Measurements from ENCODE around the gene TP53I11. TPM values are rescaled to one million over a fixed set of nuclear protein-coding genes. Genes with fewer than 3 reads are reported as not detected.

The TP53I11 gene
- total RNA-seq, 2 donors from 2014 or later, result 21.8 to 91.0 TPM

GRCh38 chr11:44967930-44968496 lies 17.3 kb upstream of the TP53I11 start:
- ATAC-seq (no peak), DNase-seq (no peak)
- 82 to 85% methylated on average over 3 of the region's 3 CpGs for WGBS, 2 donors
- no peak overlapping the region for H3K4me3 ChIP-seq
- H3K9me3 ChIP-seq, result no peaks in the 10 kb centered on the region
- intact Hi-C loops (cut with DNase I), result no loop called here
- H3K4me1 ChIP-seq, result no peaks in the 10 kb centered on the region
- TF ChIP-seq POLR2A (IDR thresholded peaks at IDR 0.05) (no peak), CTCF (IDR thresholded peaks at IDR 0.05) (no peak)
- H3K27ac ChIP-seq, result no peak overlapping the region
- no peaks in the 10 kb centered on the region for H3K27me3 ChIP-seq
- H3K36me3 ChIP-seq (replicated peaks in 1 of 2; ENCODE audit: insufficient read depth in 1 of 2, low read depth in 2 of 2), result no peaks in the 10 kb centered on the region

- no peak for TF ChIP-seq POLR2A (IDR thresholded peaks at IDR 0.05)
- no peak for TF ChIP-seq CTCF (IDR thresholded peaks at IDR 0.05)
- H3K9me3 ChIP-seq, result no peaks in the 10 kb centered on the region
- no peaks in the 10 kb centered on the region for H3K27me3 ChIP-seq
- no peaks in the 10 kb centered on the region for H3K4me1 ChIP-seq
- intact Hi-C loops (cut with DNase I), result no loop called here
- ATAC-seq (no peak), DNase-seq (no peak)
- no peak overlapping the region for H3K27ac ChIP-seq
- H3K4me3 ChIP-seq, result no peak overlapping the region
- H3K36me3 ChIP-seq (replicated peaks in 1 of 2; ENCODE audit: insufficient read depth in 1 of 2, low read depth in 2 of 2), result no peaks in the 10 kb centered on the region
- WGBS, 2 donors, result 84% methylated on average over 6 of the region's 6 CpGs
Observed at GRCh38 chr11:44966694-44967093, 16.0 kb upstream of the TP53I11 start.

- Histone ChIP-seq H3K36me3 (replicated peaks in 1 of 2; ENCODE audit: insufficient read depth in 1 of 2, low read depth in 2 of 2) (no peaks in the 10 kb centered on the region), H3K27ac (no peak overlapping the region), H3K9me3 (no peaks in the 10 kb centered on the region), H3K4me3 (no peak overlapping the region), H3K4me1 (no peaks in the 10 kb centered on the region), H3K27me3 (no peaks in the 10 kb centered on the region)
- 73 to 76% methylated on average over 7 to 9 of the region's 9 CpGs for WGBS, 2 donors
- intact Hi-C loops (cut with DNase I), result no loop called here
- no peak for DNase-seq
- no peak for ATAC-seq
- no peak for TF ChIP-seq CTCF (IDR thresholded peaks at IDR 0.05)
- no peak for TF ChIP-seq POLR2A (IDR thresholded peaks at IDR 0.05)
Observed at GRCh38 chr11:44964526-44965209, 14.0 kb upstream of the TP53I11 start.

GRCh38 chr11:44963948-44964347 lies 13.3 kb upstream of the TP53I11 start:
- Histone ChIP-seq H3K4me3 (no peak overlapping the region), H3K27ac (no peak overlapping the region), H3K36me3 (replicated peaks in 1 of 2; ENCODE audit: insufficient read depth in 1 of 2, low read depth in 2 of 2) (no peaks in the 10 kb centered on the region), H3K4me1 (no peaks in the 10 kb centered on the region), H3K27me3 (no peaks in the 10 kb centered on the region), H3K9me3 (no peaks in the 10 kb centered on the region)
- 84 to 86% methylated on average over 5 of the region's 5 CpGs for WGBS, 2 donors
- ATAC-seq, result no peak
- intact Hi-C loops (cut with DNase I), result no loop called here
- DNase-seq, result no peak
- no peak for TF ChIP-seq CTCF (IDR thresholded peaks at IDR 0.05)
- no peak for TF ChIP-seq POLR2A (IDR thresholded peaks at IDR 0.05)

- Histone ChIP-seq H3K27me3 (no peaks in the 10 kb centered on the region), H3K9me3 (no peaks in the 10 kb centered on the region), H3K4me1 (no peaks in the 10 kb centered on the region), H3K4me3 (no peak overlapping the region), H3K36me3 (replicated peaks in 1 of 2; ENCODE audit: insufficient read depth in 1 of 2, low read depth in 2 of 2) (no peaks in the 10 kb centered on the region), H3K27ac (no peak overlapping the region)
- no peak for ATAC-seq
- intact Hi-C loops (cut with DNase I), result no loop called here
- 93% methylated on average over 6 of the region's 7 CpGs; no CpG with 5 or more reads in 1 of the 2 donors for WGBS, 2 donors
- DNase-seq, result no peak
- no peak for TF ChIP-seq POLR2A (IDR thresholded peaks at IDR 0.05)
- TF ChIP-seq CTCF (IDR thresholded peaks at IDR 0.05), result no peak
Observed at GRCh38 chr11:44963136-44963535, 12.5 kb upstream of the TP53I11 start.

Measured in body of pancreas (tissue), 4 donors.